Epidermal melanocyte (primary cell): ENCODE results near the gene CROCC2.
A peak's percentile ranks its signal among the peaks of the same experiment; 100 is the strongest.
"Not testable (repeated sequence)": the region's sequence is repeated elsewhere in the genome, so short reads cannot be mapped to it uniquely, and the experiment has no call there.

Experiments used
- DNase-seq: peaks from one replicate; pipeline ENCODE4 v3.0.0; 2011; ENCODE audit warnings: low spot score; ENCODE audit not compliant: insufficient read length

CROCC2 gene

DNA sequence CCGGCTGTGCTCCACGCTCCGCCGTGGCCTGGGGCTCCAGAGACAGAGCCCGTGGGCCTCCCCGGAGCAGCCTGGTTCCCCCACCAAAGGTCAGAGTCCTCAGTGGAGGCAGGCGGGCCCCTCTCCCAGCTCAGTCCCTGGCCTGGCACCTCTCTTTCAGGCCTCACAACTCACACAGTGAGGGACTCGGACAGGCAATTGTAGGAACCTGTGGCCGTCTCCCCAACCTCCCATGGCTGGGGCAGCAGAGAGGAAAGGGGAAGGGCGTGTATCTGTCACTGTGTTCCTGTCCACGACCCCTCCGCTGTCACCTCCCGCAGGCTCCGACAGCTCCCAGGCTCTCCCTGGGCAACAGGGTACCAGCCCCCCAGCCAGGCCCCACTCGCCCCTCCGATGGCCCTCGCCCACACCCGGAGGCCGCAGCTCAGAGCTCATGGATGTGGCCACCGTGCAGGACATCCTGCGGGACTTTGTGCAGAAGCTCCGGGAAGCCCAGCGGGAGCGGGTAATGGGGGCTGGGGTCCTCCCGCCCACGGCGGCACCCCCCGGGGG lies 59.8 kb downstream of the CROCC2 start:
- DNase-seq: no peak

DNA sequence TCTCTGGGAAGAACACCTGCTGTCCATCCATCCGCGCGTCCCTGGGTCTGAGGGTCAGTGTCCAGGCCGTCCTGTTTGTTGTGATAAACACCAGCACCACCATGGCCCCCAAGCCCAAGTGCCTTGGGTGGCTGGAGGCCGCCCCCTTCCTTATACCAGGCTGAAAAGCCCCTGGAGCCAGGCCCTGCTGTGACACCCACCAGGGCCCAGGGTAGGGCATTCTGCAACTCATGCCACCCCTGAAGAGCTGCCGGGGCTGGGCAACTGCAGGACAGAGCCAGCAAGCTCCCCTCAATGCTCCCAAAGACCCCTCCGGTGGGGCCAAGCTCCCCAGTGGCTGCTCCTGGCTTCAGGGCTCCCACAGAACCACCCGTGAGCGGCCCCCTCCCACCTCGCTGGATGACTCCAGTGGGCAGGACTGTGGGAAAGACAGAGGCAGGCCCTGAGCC lies 60.3 kb downstream of the CROCC2 start:
- DNase-seq: no peak

DNA sequence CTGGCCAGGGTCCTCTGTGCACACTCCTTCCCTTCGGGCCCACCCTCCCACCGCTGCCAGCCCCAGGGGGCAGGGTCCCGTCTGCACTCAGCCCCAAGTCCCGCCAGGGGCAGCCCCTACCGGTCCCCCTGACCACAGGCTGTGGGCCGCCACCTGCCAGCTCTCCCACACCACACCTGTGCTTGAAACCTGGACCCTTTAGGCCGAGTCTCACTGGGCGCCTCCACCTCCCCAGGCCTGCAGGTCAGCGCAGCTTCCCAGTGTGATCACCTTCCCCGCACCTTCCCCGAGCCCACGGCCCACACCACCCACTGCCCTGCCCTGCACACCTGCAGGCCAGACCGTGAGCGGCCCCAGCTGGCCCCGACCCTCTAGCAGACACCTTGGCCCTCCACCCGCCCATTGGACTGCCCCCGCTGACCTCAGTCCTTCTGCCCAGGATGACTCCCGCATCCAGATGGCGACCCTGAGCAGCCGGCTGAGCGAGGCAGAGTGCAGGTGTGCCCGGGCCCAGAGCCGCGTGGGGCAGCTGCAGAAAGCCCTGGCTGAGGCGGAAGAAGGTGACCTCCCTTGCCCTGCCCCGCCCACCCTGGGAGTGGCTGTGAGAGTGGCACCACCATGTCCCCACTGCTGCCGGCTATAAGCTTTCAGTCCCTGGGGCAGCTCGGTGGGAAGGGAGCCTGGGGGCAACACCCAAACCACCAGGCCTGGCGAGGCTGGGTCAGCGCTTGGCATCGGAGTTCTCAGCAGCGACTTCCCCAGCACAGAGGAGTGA lies 61.0 kb downstream of the CROCC2 start:
- no peak for DNase-seq

DNA sequence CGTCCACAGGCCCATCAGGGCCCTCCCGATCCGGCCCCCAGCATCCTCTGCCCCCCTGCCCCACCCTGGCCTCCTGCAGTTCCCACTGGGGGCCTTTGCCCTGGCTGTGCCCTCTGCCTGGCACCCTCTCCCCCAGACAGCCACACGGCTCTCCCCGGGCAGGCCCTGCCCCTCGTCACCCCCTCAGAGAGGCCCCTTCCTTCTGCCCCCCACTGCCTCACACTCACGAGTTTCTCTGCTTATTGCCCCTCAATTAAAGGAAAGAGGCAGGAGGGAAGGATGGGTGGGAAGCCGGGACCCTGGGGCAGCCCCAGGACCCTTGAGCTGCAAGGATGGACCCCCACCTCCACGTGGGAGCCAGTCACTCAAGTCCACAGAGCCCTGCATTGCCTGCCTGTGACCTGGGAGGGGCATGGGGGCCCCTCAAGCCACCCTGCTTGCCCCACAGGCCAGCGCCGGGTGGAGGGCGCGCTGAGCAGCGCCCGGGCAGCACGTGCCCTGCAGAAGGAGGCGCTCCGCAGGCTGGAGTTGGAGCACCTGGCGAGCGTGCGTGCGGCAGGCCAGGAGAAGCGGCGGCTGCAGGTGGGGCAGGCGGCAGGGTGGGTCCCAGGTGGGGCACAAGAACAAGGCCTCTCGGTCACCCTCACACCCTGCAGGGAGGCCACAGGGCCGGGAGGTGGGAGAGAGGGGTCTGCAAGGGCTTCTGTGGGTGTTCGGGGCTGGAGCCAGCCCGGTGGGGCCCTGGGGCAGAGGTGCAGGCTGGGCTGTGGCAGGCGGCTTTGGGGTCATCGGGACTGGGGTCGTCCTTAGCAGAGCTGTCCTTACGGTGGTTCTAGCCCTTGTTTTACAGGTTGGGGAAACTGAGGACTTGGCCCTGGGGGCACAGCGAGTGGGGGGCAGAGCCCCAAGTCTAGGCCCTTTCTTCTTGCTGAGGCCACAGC lies 61.8 kb downstream of the CROCC2 start:
- no peak for DNase-seq

DNA sequence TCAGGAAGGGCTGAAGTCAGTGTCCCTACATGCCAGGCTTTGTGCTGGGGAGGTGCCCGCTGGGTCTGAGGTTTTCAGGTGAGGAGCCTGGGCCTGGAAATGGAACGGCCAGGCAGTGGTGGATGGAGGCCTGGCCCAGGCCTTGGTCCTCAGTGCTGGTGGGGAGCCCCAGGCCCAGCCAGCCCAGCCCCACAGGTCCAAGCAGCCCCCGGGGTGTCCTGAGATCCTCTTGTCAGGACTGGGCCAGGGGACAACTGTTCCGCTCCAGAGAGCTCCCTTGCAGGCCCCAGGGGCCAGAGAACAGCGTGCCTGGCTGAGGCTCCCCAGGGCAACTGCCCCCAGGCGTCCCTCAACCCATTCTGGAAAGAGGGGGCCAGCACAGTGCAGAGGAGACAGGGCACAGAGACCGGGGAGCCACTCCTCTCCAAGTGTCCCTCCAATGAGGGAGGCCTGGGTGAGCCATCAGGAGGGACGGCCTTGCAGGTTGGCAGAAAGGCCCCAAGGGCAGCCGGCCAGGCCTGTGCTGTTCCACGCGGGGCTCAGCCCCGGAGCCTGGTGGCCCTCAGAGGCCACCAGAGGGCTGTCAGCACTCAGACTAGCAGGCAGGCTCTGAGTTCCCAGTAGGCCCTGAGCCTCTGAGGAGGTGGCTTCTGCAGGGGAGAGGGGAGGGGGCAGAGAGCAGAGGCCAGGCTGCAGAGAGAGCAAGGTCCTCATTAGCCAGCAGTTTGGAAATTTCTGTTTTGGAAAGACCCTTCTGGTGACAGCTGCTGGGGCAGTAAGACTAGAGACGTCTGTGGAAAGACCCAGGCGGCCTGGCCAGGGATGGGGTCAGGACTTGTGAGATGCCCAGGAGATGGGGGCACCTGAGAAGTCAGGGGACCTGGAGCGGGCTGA lies 62.8 kb downstream of the CROCC2 start:
- no peak for DNase-seq

DNA sequence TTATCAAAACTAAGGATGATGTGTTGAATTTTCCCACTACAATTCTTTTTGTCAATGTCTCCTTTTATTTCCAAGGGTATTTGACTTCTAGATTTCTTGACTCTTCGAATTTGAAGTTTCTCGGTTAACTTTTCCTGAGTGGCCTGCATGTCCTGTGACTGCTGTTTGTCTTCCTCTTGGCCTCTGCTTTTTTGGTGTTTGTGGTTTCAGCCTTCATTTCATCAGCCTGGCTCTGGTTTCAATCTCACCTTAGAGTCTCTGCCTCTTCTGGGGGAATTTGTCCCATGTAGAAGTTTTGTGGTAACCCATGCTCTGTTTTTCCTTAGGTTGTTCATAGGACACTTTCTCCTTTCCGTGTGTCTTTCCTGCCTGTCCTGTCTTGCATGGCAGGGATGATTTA lies 64.0 kb downstream of the CROCC2 start:
- no peak for DNase-seq

DNA sequence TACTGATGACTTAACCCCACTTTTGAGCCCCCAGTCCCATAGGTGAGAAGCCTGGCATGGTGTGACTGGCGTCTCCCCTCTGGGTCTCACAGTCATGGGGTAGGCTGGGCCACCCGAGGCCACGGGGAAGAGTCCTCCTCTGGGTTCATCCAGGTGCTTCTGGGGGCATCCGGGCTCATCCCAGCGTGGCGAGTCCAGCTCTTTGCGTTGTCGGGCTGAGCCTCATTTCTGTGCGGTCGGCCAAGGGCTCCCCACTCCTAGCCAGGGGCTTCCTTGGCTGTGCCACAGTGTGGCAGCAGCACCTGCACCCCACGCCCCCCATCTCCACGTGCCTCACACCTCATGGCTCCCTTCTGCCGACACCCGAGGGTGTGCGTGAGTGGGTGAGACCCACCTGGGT lies 64.7 kb downstream of the CROCC2 start:
- DNase-seq: no peak

DNA sequence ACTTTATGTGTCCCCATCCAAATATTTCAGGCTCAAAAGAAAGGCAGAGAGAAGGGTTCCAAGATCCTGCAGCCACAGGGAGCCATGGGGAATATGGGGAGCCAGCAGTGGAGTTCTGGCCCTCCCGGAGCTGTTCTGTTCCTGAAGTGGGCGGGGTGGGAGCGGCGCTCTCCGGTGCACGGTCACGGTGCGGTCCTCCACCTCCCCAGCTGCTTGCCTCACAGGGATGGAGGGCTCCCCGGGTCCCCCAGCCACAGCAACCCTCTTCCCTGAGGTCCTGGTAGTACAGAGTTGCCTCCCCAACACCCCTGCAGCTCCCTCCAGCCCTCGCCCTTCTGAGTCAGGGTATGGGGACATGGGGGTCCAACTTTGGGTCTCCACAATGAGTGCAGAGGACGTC lies 66.1 kb downstream of the CROCC2 start:
- no peak for DNase-seq

DNA sequence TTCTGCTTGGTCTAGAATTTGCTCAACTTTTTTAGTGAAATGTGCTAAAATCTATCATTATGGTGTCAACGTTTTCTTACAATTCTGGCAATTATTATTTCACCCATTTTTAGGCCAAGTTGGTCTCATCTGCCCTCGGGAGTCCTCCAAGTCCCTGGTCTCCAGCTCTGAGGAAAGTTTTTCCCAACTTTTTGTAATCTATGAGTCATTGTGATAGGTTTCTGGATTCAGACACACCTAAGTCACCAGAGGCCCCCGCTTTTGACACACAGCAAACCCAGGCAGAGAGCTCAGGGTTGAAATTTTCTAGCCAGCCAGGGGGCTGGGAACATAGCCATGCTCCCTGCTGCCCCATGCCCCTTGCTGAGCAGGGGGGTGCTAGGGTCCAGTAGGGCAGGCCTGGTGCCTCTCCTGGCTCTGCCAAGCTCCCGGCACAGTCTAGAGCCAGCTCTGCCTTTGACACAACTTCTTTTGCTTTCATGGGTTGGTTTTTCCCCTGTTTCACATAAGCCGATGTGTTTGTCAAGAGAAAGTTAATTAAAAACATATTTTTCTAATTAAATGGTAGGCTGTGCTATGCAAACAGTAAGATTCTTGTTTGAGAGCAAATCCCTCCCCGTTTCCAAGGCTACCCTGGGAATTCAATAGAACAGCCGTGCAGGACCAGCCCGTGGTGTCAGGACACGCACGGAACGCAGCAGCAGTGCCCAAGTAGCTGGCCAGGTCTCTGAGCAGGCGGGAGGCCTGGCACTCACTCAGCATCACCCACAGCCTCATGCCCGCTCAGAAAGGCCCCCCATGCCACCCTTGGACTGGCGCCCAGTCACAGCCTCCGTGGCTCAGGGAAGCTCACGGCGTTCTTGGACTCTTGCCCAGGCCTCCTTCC lies 66.7 kb downstream of the CROCC2 start:
- DNase-seq: peak; percentile 89

DNA sequence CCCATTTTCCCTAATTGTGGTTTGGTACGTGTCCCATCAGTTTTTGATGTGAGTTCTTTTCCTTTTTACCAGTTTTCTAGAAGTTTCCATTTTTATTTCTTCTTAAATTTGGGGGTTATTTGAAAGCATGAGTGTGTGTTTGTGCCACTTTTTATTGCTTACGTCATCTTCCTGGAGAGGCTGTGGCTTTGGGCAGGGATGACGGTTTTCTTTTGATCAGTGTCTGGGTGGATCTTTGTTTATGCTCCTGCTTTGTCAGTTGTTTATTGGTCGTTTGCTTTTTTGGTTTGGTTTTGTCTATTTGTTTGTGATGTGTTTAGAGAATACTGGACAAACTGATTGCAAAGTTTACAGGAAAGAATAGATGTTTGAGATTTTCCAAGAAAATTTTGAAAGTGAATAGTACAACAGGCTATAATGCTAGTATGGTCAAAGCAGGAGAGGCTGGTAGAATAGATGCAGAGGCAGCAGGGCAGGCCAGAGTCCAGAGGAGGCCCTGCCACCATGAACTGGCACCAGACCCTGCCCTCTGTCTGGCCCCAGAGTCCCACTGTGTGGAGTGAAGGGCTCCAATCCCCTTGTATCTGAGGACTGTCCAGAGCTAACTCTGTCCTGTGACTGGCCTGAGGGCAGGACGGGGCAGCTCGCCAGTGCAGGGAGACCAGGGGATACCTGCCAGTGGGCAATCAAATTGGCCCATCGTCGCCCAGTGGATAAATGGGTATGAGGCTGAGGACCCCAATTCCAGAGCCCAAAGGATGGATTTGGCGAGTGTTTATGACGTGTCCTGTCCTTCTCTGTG lies 68.8 kb downstream of the CROCC2 start:
- DNase-seq: no peak

DNA sequence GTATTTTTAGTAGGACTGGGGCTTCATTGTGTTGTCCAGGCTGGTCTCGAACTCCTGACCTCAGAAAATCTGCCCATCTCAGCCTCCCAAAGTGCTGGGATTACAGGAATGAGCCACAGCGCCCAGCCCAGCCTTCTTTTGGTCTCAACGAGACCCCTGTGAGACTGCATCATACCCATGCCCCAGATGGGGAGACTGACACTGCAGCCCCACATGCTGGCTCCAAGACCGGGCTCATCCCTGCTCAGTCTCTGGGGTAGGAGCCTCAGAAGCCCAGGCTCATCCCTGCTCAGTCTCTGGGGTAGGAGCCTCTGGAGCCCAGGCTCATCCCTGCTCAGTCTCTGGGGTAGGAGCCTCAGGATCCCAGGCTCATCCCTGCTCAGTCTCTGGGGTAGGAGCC lies 69.8 kb downstream of the CROCC2 start:
- DNase-seq: not testable (repeated sequence)

DNA sequence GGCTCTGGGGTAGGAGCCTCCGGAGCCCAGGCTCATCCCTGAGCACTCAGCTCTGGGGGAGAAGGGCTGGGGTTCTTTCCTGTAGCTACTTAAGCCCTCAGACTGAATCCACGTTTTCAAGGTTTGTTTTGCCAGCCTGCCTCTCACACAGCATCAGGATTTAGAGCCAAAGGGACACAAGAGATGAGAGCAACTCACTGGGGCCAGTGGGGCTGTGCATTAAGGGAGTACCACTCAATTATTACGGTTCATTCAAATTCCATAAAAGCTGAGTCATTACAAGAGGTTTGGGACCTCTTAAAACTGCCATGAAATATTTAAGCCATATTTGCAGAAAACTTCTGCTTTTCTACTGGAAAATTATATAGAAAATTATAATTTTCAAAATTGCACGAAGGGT lies 75.1 kb downstream of the CROCC2 start:
- no peak for DNase-seq

DNA sequence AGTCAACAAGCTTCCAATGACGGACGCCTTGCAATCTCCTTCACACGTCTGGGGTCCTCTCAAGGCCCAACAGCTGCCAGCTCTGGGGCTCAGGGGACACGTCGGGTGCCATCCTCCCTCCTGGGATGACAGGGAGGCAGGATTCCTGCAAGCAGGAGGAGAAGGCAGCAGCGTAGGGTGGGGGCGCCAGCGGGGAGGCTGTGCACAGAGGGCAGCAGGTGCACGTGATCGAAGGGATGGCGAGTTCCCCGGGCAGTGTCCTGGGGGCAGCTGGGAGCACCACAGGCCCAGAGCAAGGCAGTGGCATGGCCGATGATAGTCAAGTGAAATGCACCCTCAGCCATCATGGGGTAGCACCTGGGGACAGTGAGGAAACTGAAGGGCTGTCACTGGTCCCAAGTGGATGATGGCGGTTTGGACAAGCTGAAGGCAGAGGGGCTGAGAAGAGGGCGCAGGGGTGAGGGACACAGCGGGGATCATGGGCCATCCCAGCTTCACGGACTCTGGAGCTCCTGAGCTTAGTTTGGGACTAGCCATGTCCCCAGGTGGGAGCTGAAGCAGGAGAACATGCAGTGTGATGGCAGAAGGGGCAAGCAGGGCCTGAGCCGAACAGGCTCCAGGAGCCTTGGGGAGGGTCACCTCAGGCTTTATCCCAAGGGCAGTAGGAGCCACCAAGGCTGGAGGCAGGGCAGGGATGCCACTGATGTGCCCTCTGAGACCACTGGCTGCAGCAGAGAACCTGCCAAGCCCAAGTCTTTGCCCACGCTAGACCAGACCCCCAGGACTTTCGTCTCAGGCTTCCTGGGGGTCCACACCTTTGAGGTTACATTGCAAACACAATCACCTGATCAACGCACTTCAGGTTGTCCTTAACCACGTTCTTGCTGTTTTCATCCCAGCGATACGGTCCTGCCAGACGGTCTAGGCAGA lies 76.0 kb downstream of the CROCC2 start:
- DNase-seq: no peak

DNA sequence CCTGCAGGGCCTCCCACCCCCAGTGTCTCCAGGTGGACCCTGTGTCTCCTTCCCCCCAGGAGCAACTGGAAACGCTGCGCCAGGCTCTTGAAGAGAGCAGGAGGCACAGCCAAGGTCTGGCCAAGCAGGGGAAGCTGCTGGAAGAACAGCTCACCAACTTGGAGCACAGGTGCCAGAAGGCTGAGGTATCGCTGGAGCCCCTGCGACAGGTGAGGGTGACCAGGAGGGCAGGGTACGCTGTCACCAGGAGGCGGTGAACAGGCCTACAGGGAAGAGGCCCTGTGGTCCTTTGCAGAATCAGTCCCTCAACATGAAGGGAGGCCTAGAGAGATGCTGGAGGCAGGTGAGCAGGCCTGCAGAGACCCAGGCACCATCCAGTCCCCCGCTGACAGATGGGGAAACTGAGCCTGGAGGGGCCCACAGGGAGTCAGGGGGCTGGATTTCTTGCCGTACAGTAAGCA lies 76.7 kb downstream of the CROCC2 start:
- DNase-seq: no peak

DNA sequence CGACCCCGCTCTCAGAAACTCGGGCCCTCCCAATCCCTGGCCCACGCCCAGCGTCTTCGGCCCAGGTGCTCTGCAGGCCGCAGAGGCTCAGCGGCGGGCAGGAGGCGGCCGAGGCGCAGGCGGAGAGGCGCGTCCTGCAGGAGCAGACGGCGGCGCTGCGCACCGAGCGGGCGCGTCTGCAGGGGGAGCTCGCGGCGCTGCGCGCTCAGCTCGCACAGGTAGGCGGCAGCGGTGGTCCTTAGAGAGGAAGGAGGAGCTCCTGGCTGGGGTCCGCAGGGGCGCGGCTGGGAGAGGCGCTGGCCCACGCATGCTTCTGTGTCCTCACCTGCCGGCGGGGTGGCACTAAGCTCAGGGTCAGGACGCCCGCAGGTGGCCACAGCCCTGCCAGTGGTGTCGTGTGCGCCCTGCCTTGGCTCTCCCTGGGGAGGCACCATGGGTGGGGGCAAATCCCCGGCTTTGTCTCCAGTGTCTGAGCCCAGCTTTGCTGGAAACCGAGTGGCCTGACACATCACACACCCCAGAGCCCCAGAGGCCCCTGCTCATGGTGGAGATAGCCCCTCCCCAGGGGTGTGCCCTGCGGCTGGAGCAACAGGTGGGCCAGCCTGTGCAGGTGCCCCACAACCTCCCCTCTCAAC lies 77.3 kb downstream of the CROCC2 start:
- no peak for DNase-seq

DNA sequence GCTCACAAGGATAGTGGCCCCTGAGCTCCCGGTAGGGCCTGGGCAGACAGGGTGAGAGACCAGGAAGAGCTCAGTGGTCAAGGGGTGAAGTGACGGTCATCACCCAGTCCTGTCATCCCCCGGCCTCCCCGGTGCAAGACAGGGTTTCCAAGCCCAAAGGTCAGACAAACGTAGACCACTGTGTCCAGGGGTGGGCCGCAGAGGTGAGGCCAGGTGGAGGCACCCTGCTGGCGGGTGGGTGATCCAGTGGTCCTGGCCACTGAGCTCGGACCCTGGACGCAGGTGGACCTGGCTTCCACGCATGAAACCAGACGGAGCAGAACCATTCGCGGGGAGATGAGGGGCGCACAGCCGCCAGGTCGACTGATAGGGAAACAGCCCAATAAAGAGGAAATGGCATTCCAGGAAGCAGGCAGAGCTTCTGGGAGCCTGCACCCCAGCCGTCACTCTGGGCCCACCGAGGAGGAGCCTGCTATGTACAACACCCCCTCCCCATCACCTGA lies 77.9 kb downstream of the CROCC2 start:
- no peak for DNase-seq
